NCI-H2171 (cell line): Measurements from ENCODE around the gene PARVB.
A peak's percentile ranks its signal among the peaks of the same experiment; 100 is the strongest.
"Not testable (repeated sequence)": the region's sequence is repeated elsewhere in the genome, so short reads cannot be mapped to it uniquely, and the experiment has no call there.

ENCODE experiments used
- DNase-seq: peaks from one replicate; lab custom pipeline; 2025; lab: John Stamatoyannopoulos, UW

The PARVB gene

GRCh38 chr22:44056649-44057048 is 32.5 kb downstream of the PARVB start:
- not testable (repeated sequence) for DNase-seq

- no peak for DNase-seq
Observed at GRCh38 chr22:44057401-44057987, 33.4 kb downstream of the PARVB start.

- no peak for DNase-seq
Observed at GRCh38 chr22:44063462-44064371, 39.6 kb downstream of the PARVB start.

- no peak for DNase-seq
Observed at GRCh38 chr22:44067033-44067432, 42.9 kb downstream of the PARVB start.

DNA sequence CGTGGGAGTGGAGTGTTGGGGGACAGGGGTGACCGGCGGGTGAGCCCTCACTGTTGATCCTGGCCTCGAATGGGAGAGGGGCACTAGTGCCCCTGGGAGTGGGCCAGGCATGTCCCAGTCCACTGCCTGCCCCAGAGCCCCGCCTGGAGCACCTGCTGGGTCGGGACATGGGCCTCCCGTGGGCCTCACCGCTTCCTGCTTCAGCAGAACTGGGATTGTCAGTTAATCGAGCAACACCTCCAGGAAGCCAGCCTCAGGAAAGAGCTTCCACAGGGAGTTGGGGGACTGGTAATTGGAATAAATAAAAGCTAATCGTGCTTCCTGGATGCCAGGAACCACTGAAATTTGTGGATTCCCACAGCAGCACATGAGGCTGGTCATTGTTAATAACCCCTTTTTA is 43.8 kb downstream of the PARVB start:
- DNase-seq = no peak

DNA sequence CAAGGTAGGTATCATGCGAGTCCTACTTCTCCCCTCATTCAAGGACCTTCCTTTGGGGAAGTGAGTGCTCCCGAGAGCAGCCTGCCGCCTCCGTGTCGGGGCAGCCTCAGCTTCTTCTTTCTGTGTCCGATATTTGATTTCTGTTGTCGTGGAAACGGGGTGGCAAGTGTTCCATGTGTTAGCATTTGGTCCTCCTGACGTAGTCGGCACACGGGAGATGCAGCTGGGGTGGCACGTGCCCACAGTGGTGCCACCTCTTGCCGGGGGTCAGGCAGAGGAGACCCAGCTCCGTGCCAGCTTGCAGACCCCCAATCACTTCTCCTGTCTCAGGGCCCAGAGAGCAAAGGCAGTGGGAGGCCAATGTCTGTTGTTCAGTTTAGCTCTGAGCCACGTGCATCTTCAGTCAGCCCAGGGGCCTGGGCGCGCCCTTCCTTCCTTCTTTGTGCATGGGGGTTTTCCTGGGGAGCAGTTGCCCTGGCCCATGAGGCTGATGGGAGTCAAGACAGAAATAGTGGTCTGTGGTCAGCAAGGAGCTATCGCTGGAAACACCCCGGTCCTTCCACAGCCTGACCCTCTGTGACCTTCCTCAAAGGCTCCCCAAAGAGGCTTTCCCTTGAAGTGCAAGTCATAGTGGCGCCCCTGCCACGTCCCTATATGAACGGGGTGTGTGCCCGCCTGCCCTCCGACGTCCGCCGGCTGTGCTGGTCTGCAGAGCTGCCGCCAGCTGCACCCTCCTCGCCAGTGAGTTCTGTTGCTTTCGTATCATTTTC is 44.5 kb downstream of the PARVB start:
- no peak for DNase-seq

DNA sequence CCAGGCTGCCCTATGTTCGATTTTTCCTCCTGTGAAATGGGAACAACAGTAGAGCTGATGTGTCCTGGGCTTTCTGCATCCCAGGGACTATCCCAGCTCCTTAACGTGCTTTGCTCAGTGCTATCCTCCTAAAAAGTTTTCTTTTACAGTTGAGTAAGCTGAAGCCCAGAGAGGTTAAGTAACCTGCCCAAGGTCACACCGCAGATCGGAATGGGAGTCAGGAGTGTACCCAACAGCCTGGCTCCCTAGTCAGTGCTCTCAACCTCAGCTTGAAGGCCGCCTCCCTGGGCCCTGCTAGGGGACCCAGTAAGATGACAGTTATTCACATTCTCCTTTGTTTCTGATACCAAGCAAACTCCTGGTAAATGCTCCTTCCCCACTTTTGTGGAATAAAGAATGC is 45.9 kb downstream of the PARVB start:
- DNase-seq = no peak

- DNase-seq = no peak
Observed at GRCh38 chr22:44071781-44072326, 47.8 kb downstream of the PARVB start.

GRCh38 chr22:44074337-44074984 is 50.4 kb downstream of the PARVB start:
- no peak for DNase-seq

- no peak for DNase-seq
Observed at GRCh38 chr22:44075022-44075421, 50.9 kb downstream of the PARVB start.

DNA sequence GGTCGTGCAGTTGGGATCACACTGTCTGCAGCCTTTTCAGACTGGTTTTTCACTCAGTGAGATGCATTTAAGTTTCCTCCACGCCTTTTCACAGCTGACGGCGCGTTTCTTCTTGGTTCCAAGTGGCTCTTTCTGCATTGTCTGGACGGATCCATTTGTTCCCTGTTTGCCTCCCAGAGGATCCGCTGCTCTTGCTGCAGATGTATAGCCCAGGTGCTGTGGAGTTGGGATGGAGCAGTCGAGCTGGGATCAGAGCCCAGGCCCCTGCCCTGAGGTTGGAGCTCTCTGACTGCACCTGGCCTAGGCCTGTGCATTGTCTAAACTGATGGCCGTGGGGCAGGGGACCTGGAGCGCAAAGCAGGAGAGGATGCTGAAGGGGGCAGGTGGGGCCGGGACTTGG is 51.6 kb downstream of the PARVB start:
- DNase-seq = no peak

- no peak for DNase-seq
Observed at GRCh38 chr22:44076825-44077224, 52.7 kb downstream of the PARVB start.

DNA sequence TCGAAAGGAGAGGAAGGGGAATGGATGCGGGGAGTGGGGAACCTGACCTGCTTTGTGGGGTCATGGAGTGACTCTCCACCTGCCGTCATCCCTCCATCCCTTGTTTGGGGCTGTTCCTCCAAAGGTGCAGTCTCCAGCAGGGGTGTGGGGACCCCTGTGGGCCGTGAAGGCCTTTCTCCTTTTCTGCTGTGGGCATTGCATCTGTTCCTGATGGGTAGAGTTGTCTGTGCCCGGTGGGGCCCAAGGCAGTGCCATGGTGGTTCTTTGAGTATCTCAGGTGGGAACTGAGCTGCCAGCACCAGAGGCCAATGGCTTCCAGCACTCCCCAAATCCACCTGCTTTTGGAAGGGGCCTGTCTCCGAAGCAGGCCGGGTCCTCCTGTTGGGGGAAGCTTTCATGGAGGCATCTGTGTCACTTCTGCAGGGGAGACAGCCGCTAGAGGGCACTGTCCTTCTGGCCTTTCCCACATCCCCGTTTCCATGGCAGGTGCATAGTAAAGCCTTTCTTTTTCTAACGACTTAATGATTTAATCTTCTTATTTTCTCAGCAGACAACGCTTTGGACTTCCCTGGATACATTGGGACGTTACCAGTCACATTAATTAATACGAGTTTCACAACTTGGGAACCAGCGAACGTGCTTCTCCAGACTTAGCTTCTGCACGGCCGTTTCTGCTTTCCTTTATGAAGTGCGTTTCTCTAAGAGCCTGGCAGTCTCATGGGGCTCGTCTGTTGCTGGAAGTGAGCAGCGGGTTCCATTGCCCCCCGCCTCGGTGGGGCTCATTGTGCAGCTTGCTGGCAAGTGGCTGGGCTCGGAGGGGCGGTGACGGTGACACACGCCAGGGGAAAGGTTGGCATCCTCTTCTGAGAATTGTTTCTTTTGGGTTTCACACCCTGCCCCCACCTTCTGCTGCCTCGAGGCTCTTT is 57.1 kb downstream of the PARVB start:
- DNase-seq = peak; percentile 85

DNA sequence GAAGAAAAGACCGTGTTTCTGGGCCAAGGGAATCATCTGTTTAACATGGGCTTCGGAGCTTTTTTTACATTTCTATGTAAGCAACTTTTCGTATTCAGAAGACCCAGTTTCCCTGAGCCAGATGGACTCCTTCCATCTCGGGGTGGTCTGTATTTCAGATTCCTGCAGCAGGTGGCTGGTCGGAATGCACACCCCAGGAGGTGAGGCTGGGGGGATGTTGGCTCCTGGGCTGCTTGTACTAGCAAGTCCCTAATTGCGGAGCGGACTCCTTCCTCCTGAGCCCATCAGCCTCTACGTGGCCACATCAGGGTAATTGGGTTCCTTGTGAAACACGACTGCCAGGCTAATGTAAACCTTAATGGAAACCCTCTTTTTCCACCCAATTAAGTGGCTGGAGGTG is 58.7 kb downstream of the PARVB start:
- DNase-seq = no peak

- DNase-seq = no peak
Observed at GRCh38 chr22:44084044-44084772, 60.1 kb downstream of the PARVB start.

DNA sequence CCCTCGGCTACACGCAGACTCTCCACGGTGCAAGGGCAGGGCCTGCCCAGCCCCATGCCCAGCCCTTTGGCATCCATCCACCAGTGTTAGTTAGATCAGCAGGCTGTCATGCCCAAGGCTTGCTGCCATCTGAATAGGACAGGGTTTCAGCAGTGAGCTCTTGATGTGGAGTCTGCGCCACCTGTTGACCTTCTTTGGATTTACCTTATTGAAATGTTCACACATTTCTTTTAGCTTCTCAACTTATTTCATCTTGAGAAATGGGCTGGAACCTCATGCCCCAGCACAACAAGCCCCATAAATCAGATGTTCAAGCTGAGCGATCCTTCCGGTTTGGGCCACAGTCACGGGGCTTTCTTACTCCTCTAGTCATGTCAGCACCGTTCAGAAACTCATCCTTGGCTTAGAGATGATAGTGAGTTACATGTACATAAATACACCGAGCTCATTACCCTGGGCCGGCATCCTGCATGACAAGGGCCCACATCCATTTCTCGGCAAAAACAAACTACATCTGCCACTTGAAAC is 61.7 kb downstream of the PARVB start:
- DNase-seq = peak; percentile 13

- no peak for DNase-seq
Observed at GRCh38 chr22:44086271-44087088, 62.4 kb downstream of the PARVB start.

DNA sequence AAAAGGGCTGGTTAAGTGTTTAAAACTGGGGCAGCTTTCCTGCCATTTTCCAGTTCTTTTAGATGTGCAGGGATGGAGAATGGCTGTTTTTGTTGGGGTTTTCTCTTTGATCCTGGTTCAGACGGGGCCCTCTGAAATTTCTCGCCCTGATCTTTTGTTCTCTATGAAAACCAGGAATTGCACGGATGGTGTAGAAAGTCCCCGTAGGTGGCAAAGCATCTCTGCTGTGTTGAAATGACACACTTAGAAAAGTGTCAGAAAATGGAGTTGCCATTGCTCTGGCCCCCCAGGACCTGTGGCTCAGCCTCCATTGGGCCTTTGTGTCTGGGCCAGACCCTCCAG is 63.0 kb downstream of the PARVB start:
- DNase-seq = no peak

DNA sequence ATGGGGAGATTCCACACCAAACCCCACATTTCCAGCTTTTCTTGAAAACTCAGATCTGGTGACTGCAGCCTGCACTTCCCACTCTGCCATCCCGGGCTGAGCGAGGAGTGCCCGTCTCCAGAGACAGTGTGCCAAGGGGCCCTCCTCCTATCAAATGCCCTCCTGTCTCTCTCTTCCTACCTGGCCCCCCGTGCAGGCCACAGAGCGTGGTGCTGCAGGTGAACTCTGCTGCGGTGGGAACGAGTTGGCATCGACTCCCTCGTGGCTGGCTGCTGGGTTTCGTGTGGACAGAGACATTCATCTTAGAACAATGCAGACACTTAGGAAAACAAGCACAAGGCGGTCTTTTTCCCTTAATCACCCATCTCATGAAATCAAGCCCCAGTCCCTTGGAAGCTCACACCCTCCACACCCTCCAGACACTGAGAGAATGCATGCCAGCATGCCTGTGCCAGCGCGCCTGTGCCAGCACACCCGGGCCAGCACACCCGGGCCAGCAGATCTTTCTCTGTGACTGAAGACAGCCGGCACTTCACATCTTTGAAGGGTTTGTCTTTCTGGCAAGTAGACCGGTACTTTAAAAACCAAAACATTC is 65.0 kb downstream of the PARVB start:
- no peak for DNase-seq
